ENCODE results near the gene KIAA1586. TPM values are rescaled to one million over a fixed set of nuclear protein-coding genes. Genes with fewer than 3 reads are reported as not detected.

The KIAA1586 gene
- total RNA-seq, 1 experiment from 2014 or later = 21.2 TPM

DNA sequence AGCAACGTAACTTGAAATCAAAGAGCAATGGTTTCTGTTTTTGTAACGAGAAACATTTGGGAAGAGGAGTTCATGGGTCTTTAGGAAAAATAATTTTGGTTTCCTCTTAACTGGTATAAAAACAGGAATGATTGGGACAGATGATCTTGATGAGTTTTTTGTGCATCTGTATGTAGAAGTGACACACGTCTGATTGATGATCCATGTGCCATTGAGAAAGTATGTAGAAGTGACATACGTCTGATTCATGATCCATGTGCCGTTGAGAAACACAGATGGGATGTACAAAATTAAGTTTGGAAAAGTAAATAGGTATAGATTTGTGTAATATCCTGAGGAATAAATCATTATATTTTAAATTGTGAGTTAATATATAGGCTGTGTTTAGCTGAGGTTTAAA is 2.1 kb downstream of the KIAA1586 start:
- Histone ChIP-seq H3K27me3 (ENCODE audit: control insufficient read depth, insufficient read depth, low read length) (no peaks in the 10 kb centered on the region), H3K36me3 (ENCODE audit: control insufficient read depth, insufficient read depth, low read length) (peaks cover 32% of the 10 kb centered on the region), H3K4me1 (ENCODE audit: control insufficient read depth, insufficient read depth, low read length) (peaks cover 6% of the 10 kb centered on the region), H3K4me3 (ENCODE audit: low read depth in 2 of 2, low read length in 2 of 2) (0 out of 4 replicates have a peak overlapping the region, but pooled peaks of 1 of the 2 experiments have one; percentile 1), H3K9me3 (ENCODE audit: control insufficient read depth, insufficient read depth, low read depth, low read length) (no peaks in the 10 kb centered on the region), H3K27ac (ENCODE audit: low read length) (peak overlapping the region; percentile 12; the same call in 1 of the 2 replicates)
- no peak for ATAC-seq
- in situ Hi-C loops (cut with HindIII; ENCODE audit: low pct_unique_long_range_greater_than_20kb, low sequenced_read_pairs) (no loop called here), intact Hi-C loops (cut with micrococcal nuclease; ENCODE audit: unreplicated experiment) (no loop called here)
- POLR2A ChIA-PET = no interaction called here
- BruUV-seq (replicated peaks) = no TSS peak
- TF ChIP-seq SIN3A (IDR thresholded peaks at IDR 0.05; ENCODE audit: borderline replicate concordance, insufficient read depth, low read depth, low read length) (no peak), TCF7L2 (IDR thresholded peaks at IDR 0.05; ENCODE audit: low read depth, low read length) (no peak), POLR2AphosphoS5 (IDR thresholded peaks at IDR 0.05; ENCODE audit: low read depth, low read length) (no peak), REST (IDR thresholded peaks at IDR 0.05; ENCODE audit: insufficient read depth in 1 of 2, low read depth in 2 of 2, low read length in 1 of 2) (no peak)
- TF ChIP-seq, protein P1, sequence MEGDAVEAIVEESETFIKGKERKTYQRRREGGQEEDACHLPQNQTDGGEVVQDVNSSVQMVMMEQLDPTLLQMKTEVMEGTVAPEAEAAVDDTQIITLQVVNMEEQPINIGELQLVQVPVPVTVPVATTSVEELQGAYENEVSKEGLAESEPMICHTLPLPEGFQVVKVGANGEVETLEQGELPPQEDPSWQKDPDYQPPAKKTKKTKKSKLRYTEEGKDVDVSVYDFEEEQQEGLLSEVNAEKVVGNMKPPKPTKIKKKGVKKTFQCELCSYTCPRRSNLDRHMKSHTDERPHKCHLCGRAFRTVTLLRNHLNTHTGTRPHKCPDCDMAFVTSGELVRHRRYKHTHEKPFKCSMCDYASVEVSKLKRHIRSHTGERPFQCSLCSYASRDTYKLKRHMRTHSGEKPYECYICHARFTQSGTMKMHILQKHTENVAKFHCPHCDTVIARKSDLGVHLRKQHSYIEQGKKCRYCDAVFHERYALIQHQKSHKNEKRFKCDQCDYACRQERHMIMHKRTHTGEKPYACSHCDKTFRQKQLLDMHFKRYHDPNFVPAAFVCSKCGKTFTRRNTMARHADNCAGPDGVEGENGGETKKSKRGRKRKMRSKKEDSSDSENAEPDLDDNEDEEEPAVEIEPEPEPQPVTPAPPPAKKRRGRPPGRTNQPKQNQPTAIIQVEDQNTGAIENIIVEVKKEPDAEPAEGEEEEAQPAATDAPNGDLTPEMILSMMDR (IDR thresholded peaks at IDR 0.05) = no peak
- DNase-seq (ENCODE audit: low read depth, low spot score) = no peak
- CTCF ChIA-PET = no interaction called here

GRCh38 chr6:57063847-57064246 is 17.4 kb downstream of the KIAA1586 start:
- no peak for DNase-seq (ENCODE audit: low read depth, low spot score)

More at GRCh38 chr6:57063847-57064246, 17.4 kb downstream of the KIAA1586 start:
- TF ChIP-seq REST (IDR thresholded peaks at IDR 0.05; ENCODE audit: insufficient read depth in 1 of 2, low read depth in 2 of 2, low read length in 1 of 2) = no peak
- TF ChIP-seq POLR2AphosphoS5 (IDR thresholded peaks at IDR 0.05; ENCODE audit: low read depth, low read length) = no peak
- TF ChIP-seq, protein P1 (IDR thresholded peaks at IDR 0.05) = no peak
- TF ChIP-seq SIN3A (IDR thresholded peaks at IDR 0.05; ENCODE audit: borderline replicate concordance, insufficient read depth, low read depth, low read length) = no peak
- TF ChIP-seq TCF7L2 (IDR thresholded peaks at IDR 0.05; ENCODE audit: low read depth, low read length) = no peak
- intact Hi-C loops (cut with micrococcal nuclease; ENCODE audit: unreplicated experiment) (no loop called here), in situ Hi-C loops (cut with HindIII; ENCODE audit: low pct_unique_long_range_greater_than_20kb, low sequenced_read_pairs) (no loop called here)
- H3K4me3 ChIP-seq (ENCODE audit: low read depth in 2 of 2, low read length in 2 of 2) = no peak overlapping the region
- H3K4me1 ChIP-seq (ENCODE audit: control insufficient read depth, insufficient read depth, low read length) = no peaks in the 10 kb centered on the region
- H3K9me3 ChIP-seq (ENCODE audit: control insufficient read depth, insufficient read depth, low read depth, low read length) = no peaks in the 10 kb centered on the region
- H3K27me3 ChIP-seq (ENCODE audit: control insufficient read depth, insufficient read depth, low read length) = no peaks in the 10 kb centered on the region
- no TSS peak for BruUV-seq (replicated peaks)
- H3K36me3 ChIP-seq (ENCODE audit: control insufficient read depth, insufficient read depth, low read length) = no peaks in the 10 kb centered on the region
- ATAC-seq = 0 out of 2 replicates have a peak, but pooled peaks have one; percentile 45
- no peak overlapping the region for H3K27ac ChIP-seq (ENCODE audit: low read length)
- ChIA-PET POLR2A (no interaction called here), CTCF (no interaction called here)

All from Panc1 (cell line).